Astrocyte (in vitro differentiated cells and primary cell): Measurements from ENCODE around the gene PLXDC2.

Experiments
- CTCF ChIP-seq: IDR thresholded peaks from 2 replicates; pipeline ENCODE4 v1.5.1; 2011; ENCODE audit warnings: low read depth, mild to moderate bottlenecking, inconsistent platforms, low read length, moderate library complexity; ENCODE audit not compliant: insufficient read depth
- EZH2 ChIP-seq: IDR thresholded peaks from 2 replicates; pipeline ENCODE4 v1.6.1; 2012; ENCODE audit warnings: mild to moderate bottlenecking, low read length, inconsistent platforms; ENCODE audit not compliant: insufficient read depth

- TF ChIP-seq CTCF (no peak), EZH2 (no peak)
These were observed 268.2 kb downstream of the PLXDC2 start for GRCh38 chr10:20084451-20084850.
